CD4-positive, alpha-beta T cell treated with Interleukin-15 for 4 hours (primary cell): ENCODE measurements around the gene IGSF1.

Experiments
- DNase-seq: peaks from one replicate; pipeline ENCODE4 v3.0.0-alpha.2; 2020; ENCODE audit warnings: low spot score

Gene IGSF1

GRCh38 chrX:131288738-131289511 lies at the start of gene IGSF1:
IGSF1 (minus strand) TSS chrX:131289306; CDS start chrX:131286674, 2,632 bp downstream.
- no peak for DNase-seq

- DNase-seq: no peak
These were observed 43.2 kb upstream of the IGSF1 start for GRCh38 chrX:131332331-131332730.

GRCh38 chrX:131331152-131331551 lies 42.0 kb upstream of the IGSF1 start:
- DNase-seq: no peak

- DNase-seq: no peak
These were observed 41.6 kb upstream of the IGSF1 start for GRCh38 chrX:131330735-131331134.

GRCh38 chrX:131322651-131323050 lies 33.5 kb upstream of the IGSF1 start:
- no peak for DNase-seq

GRCh38 chrX:131317326-131317725 lies 28.2 kb upstream of the IGSF1 start:
- no peak for DNase-seq

GRCh38 chrX:131316260-131316659 lies 27.2 kb upstream of the IGSF1 start:
- no peak for DNase-seq

GRCh38 chrX:131308980-131309379 lies 19.9 kb upstream of the IGSF1 start:
- no peak for DNase-seq

GRCh38 chrX:131306601-131307000 lies 17.5 kb upstream of the IGSF1 start:
- no peak for DNase-seq

- no peak for DNase-seq
These were observed 16.8 kb upstream of the IGSF1 start for GRCh38 chrX:131305926-131306325.

- no peak for DNase-seq
These were observed 13.6 kb upstream of the IGSF1 start for GRCh38 chrX:131302701-131303100.

- DNase-seq: no peak
These were observed 12.0 kb upstream of the IGSF1 start for GRCh38 chrX:131301155-131301554.

- DNase-seq: no peak
These were observed 9.7 kb upstream of the IGSF1 start for GRCh38 chrX:131298846-131299245.

GRCh38 chrX:131298036-131298435 lies 8.9 kb upstream of the IGSF1 start:
- DNase-seq: no peak

- no peak for DNase-seq
These were observed 421 bp upstream of the IGSF1 start for GRCh38 chrX:131289527-131289926.

GRCh38 chrX:131288188-131288587 lies 918 bp downstream of the IGSF1 start:
- no peak for DNase-seq

- no peak for DNase-seq
These were observed 1.4 kb downstream of the IGSF1 start for GRCh38 chrX:131287560-131288179.

GRCh38 chrX:131279617-131280016 lies 9.5 kb downstream of the IGSF1 start:
- no peak for DNase-seq

- no peak for DNase-seq
These were observed 9.9 kb downstream of the IGSF1 start for GRCh38 chrX:131279197-131279596.

- DNase-seq: no peak
These were observed 11.5 kb downstream of the IGSF1 start for GRCh38 chrX:131277543-131278136.

- DNase-seq: no peak
These were observed 16.1 kb downstream of the IGSF1 start for GRCh38 chrX:131273011-131273410.

GRCh38 chrX:131271826-131272225 lies 17.3 kb downstream of the IGSF1 start:
- DNase-seq: no peak

- no peak for DNase-seq
These were observed 17.8 kb downstream of the IGSF1 start for GRCh38 chrX:131271274-131271673.
